RWPE1 (cell line): ENCODE measurements around the gene CD300C.
A peak's percentile ranks its signal among the peaks of the same experiment; 100 is the strongest.

Experiments used
- CTCF ChIA-PET: fragments of 350-600 bp; sonication (Branson Sonifier 250); formaldehyde crosslinking; extraction: SDS; loops from one replicate; lab custom pipeline; 2021; lab: Yijun Ruan, JAX
- POLR2A ChIA-PET: fragments of 400-600 bp; formaldehyde crosslinking; extraction: SDS; loops from one replicate; lab custom pipeline; 2020; ENCODE audit warnings: antibody characterized with exemption; ENCODE audit not compliant: low non-redundant PET; lab: Yijun Ruan, JAX
- DNase-seq: peaks from one replicate; pipeline ENCODE4 v3.0.0; 2012; ENCODE audit warnings: low spot score
- H3K27ac ChIP-seq: fragments of 450-650 bp; 2 replicates; pipeline ENCODE4 v1.5.1; 2017
- TF ChIP-seq, protein P1 (sequence below): fragments of 450-650 bp; conservative IDR thresholded peaks from 2 replicates; pipeline ENCODE4 v1.5.1; 2017; ENCODE audit warnings: low read depth, mild to moderate bottlenecking

Gene CD300C

DNA sequence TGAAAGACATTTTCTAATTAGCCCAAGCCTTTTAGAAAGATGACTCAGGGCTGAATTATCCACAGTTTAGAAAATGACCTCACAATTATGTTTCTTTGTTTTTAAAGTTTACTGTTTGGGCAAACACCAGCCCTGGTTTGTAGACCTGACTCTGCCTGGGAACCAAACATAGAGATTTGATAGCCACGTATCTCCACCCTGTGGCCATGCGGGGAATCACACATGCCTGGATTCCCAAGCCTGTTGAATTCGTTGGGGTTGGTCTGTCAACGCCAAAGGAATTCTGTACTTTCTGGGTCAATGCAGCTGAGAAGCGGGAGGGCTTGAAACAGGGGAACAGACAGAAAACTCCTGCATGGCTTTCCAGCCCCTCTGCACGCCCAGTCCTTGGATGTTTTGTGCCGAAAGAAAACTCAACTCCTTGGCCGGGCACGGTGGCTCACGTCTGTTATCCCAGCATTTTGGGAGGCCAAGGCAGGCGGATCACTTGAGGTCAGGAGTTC lies 52.5 kb downstream of the CD300C start:
- TF ChIP-seq, protein P1, sequence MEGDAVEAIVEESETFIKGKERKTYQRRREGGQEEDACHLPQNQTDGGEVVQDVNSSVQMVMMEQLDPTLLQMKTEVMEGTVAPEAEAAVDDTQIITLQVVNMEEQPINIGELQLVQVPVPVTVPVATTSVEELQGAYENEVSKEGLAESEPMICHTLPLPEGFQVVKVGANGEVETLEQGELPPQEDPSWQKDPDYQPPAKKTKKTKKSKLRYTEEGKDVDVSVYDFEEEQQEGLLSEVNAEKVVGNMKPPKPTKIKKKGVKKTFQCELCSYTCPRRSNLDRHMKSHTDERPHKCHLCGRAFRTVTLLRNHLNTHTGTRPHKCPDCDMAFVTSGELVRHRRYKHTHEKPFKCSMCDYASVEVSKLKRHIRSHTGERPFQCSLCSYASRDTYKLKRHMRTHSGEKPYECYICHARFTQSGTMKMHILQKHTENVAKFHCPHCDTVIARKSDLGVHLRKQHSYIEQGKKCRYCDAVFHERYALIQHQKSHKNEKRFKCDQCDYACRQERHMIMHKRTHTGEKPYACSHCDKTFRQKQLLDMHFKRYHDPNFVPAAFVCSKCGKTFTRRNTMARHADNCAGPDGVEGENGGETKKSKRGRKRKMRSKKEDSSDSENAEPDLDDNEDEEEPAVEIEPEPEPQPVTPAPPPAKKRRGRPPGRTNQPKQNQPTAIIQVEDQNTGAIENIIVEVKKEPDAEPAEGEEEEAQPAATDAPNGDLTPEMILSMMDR, result peak; percentile 93
- no peak overlapping the region for H3K27ac ChIP-seq
- ChIA-PET CTCF (interaction anchor here (0.6 to 1.7 kb wide), 3 partner anchors 42 to 125 kb away, joined by 3 to 6 read pairs (median 3); no protein-coding TSS in a partner anchor), POLR2A (no interaction called here)
- peak; percentile 73 for DNase-seq

DNA sequence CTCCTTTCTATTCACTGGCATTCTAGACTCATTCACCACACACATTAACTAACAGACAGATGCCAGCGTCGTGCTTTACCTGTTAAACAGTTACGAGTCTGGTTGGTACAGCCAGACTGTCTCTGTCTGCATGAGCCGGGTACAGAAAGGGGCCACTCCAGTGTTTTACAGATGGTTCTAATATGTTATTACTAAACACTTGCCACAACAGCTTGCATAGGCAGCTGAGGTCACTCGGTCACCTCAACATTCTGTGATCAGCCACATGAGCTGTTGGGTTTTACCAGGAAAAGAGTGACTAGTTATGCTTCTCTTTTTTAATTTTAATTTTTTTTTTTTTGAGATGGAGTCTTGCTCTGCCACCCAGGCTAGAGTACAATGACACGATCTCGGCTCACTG lies 54.3 kb downstream of the CD300C start:
- DNase-seq, result no peak
- CTCF ChIA-PET, result interaction anchor here (0.6 to 1.7 kb wide), 5 partner anchors 27 to 124 kb away, joined by 3 to 6 read pairs (median 3); no protein-coding TSS in a partner anchor

More for the DNA sequence above, 54.3 kb downstream of the CD300C start:
- H3K27ac ChIP-seq, result no peak overlapping the region
- TF ChIP-seq, protein P1, result no peak
- POLR2A ChIA-PET, result no interaction called here
